HEK293T (cell line): ENCODE measurements around the gene RNF180.

ENCODE experiments used
- ARNT ChIP-seq: fragments of 450-650 bp; IDR thresholded peaks from 2 replicates; pipeline ENCODE4 v1.6.1; 2017; ENCODE audit warnings: mild to moderate bottlenecking
- BHLHE40 ChIP-seq: fragments of 450-650 bp; IDR thresholded peaks from 2 replicates; pipeline ENCODE4 v1.6.1; 2016; ENCODE audit warnings: mild to moderate bottlenecking, moderate library complexity, borderline replicate concordance
- CTBP1 ChIP-seq: fragments of 450-650 bp; IDR thresholded peaks from 2 replicates; pipeline ENCODE4 v1.6.1; 2016; ENCODE audit warnings: borderline replicate concordance
- FOXA1 ChIP-seq: fragments of 450-650 bp; IDR thresholded peaks from 2 replicates; pipeline ENCODE4 v1.6.1; 2016; ENCODE audit warnings: mild to moderate bottlenecking
- FOXK2 ChIP-seq: fragments of 450-650 bp; IDR thresholded peaks from 2 replicates; pipeline ENCODE4 v1.6.1; 2016; ENCODE audit warnings: mild to moderate bottlenecking
- FOXM1 ChIP-seq: fragments of 450-650 bp; IDR thresholded peaks from 2 replicates; pipeline ENCODE4 v1.6.1; 2017; ENCODE audit warnings: mild to moderate bottlenecking, borderline replicate concordance
- HDGF ChIP-seq: fragments of 450-650 bp; IDR thresholded peaks from 2 replicates; pipeline ENCODE4 v1.6.1; 2017; ENCODE audit warnings: antibody characterized with exemption, borderline replicate concordance
- L3MBTL2 ChIP-seq: fragments of 450-650 bp; conservative IDR thresholded peaks from 2 replicates; pipeline ENCODE4 v1.6.1; 2016; ENCODE audit warnings: mild to moderate bottlenecking
- SP1 ChIP-seq: fragments of 450-650 bp; IDR thresholded peaks from 2 replicates; pipeline ENCODE4 v1.6.1; 2017
- SUZ12 ChIP-seq: fragments of 450-650 bp; IDR thresholded peaks from 2 replicates; pipeline ENCODE4 v1.6.1; 2016; ENCODE audit warnings: mild to moderate bottlenecking
- TARDBP ChIP-seq: fragments of 450-650 bp; IDR thresholded peaks from 2 replicates; pipeline ENCODE4 v1.6.1; 2016
- TF ChIP-seq, protein P1 (sequence below): fragments of 450-650 bp; IDR thresholded peaks from 2 replicates; pipeline ENCODE4 v1.6.1; 2016

DNA sequence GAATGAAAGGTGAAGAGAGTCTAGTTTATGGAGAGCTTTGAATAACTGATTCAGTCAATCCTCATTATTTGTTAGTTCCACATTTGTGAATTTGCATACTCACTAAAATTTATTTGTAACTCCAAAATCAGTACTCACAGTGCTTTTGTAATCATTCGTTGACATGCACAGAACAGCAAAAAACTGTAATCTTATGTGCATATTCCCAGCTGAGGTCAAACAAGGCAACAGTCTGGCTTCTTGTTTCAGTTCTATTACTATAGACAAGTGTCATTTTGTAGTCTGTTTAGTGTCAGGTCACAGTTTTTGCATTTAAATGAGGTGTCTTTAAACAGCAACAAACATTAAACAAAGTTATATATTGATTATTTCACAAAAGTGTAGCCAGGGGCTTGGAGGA, 142.5 kb downstream of the RNF180 start:
- TF ChIP-seq, protein P1, sequence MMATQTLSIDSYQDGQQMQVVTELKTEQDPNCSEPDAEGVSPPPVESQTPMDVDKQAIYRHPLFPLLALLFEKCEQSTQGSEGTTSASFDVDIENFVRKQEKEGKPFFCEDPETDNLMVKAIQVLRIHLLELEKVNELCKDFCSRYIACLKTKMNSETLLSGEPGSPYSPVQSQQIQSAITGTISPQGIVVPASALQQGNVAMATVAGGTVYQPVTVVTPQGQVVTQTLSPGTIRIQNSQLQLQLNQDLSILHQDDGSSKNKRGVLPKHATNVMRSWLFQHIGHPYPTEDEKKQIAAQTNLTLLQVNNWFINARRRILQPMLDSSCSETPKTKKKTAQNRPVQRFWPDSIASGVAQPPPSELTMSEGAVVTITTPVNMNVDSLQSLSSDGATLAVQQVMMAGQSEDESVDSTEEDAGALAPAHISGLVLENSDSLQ, result no peak
- TF ChIP-seq FOXK2 (no peak), FOXM1 (no peak), BHLHE40 (no peak), ARNT (no peak), HDGF (no peak), L3MBTL2 (no peak), SUZ12 (no peak), SP1 (no peak), FOXA1 (no peak), TARDBP (no peak), CTBP1 (no peak)
